Measurements from ENCODE around the gene DTYMK. TPM values are rescaled to one million over a fixed set of nuclear protein-coding genes. Genes with fewer than 3 reads are reported as not detected.

The DTYMK gene
- total RNA-seq, 1 experiment from 2014 or later, result 155 TPM

- Histone ChIP-seq H3K27me3 (ENCODE audit: low read length) (no peaks in the 10 kb centered on the region), H3K9me3 (ENCODE audit: low read length) (no peaks in the 10 kb centered on the region), H3K9me2 (replicated peaks; ENCODE audit: low read length) (no peaks in the 10 kb centered on the region), H4K20me1 (ENCODE audit: low read length) (no peaks in the 10 kb centered on the region), H3K4me1 (ENCODE audit: insufficient read depth, low read length) (no peaks in the 10 kb centered on the region), H3K4me2 (ENCODE audit: low read length) (no peak overlapping the region), H3K27ac (ENCODE audit: low read length) (no peak overlapping the region), H3K9ac (ENCODE audit: low read length) (no peak overlapping the region), H3K79me2 (ENCODE audit: low read length) (no peaks in the 10 kb centered on the region), H2AFZ (ENCODE audit: low read length) (no peak overlapping the region), H3F3A (ENCODE audit: low read length, unreplicated experiment) (no peaks in the 10 kb centered on the region), H3K4me3 (ENCODE audit: low read length) (no peak overlapping the region), H3K36me3 (ENCODE audit: low read depth, low read length) (peaks cover 21% of the 10 kb centered on the region)
- ATAC-seq (no peak), DNase-seq (no peak)
- TF ChIP-seq CTCF (conservative IDR thresholded peaks at IDR 0.05; ENCODE audit: low read depth, low read length) (no peak), EZH2phosphoT487 (IDR thresholded peaks at IDR 0.05; ENCODE audit: borderline replicate concordance, low read length) (no peak), EZH2 (IDR thresholded peaks at IDR 0.05; ENCODE audit: low read length, unreplicated experiment) (no peak)
- intact Hi-C loops (cut with micrococcal nuclease), result no loop called here
- BruUV-seq (replicated peaks), result no TSS peak
- ChIA-PET CTCF (no interaction called here), POLR2A (ENCODE audit: unreplicated experiment) (no interaction called here)
Measured at GRCh38 chr2:241657786-241658254, 28.8 kb downstream of the DTYMK start.

GRCh38 chr2:241656190-241656741, 30.3 kb downstream of the DTYMK start:
- H3K27me3 ChIP-seq (ENCODE audit: low read length), result no peaks in the 10 kb centered on the region
- ChIA-PET CTCF (no interaction called here), POLR2A (ENCODE audit: unreplicated experiment) (no interaction called here)
- no peaks in the 10 kb centered on the region for H3K4me1 ChIP-seq (ENCODE audit: insufficient read depth, low read length)
- H3F3A ChIP-seq (ENCODE audit: low read length, unreplicated experiment), result no peaks in the 10 kb centered on the region
- H3K36me3 ChIP-seq (ENCODE audit: low read depth, low read length), result peaks cover 26% of the 10 kb centered on the region
- intact Hi-C loops (cut with micrococcal nuclease), result no loop called here
- no peak for TF ChIP-seq CTCF (conservative IDR thresholded peaks at IDR 0.05; ENCODE audit: low read depth, low read length)
- no peak for TF ChIP-seq EZH2 (IDR thresholded peaks at IDR 0.05; ENCODE audit: low read length, unreplicated experiment)
- no peak for TF ChIP-seq EZH2phosphoT487 (IDR thresholded peaks at IDR 0.05; ENCODE audit: borderline replicate concordance, low read length)
- H3K4me3 ChIP-seq (ENCODE audit: low read length), result no peak overlapping the region
- H3K9me2 ChIP-seq (replicated peaks; ENCODE audit: low read length), result no peaks in the 10 kb centered on the region
- no peaks in the 10 kb centered on the region for H3K79me2 ChIP-seq (ENCODE audit: low read length)
- ATAC-seq, result no peak
- DNase-seq, result no peak
- no TSS peak for BruUV-seq (replicated peaks)
- H4K20me1 ChIP-seq (ENCODE audit: low read length), result no peaks in the 10 kb centered on the region
- no peak overlapping the region for H3K4me2 ChIP-seq (ENCODE audit: low read length)
- H3K27ac ChIP-seq (ENCODE audit: low read length), result no peak overlapping the region
- no peak overlapping the region for H3K9ac ChIP-seq (ENCODE audit: low read length)
- no peaks in the 10 kb centered on the region for H3K9me3 ChIP-seq (ENCODE audit: low read length)
- no peak overlapping the region for H2AFZ ChIP-seq (ENCODE audit: low read length)

- peaks cover 29% of the 10 kb centered on the region for H3K36me3 ChIP-seq (ENCODE audit: low read depth, low read length)
- H3K27me3 ChIP-seq (ENCODE audit: low read length), result no peaks in the 10 kb centered on the region
- ChIA-PET CTCF (no interaction called here), POLR2A (ENCODE audit: unreplicated experiment) (no interaction called here)
- no peak overlapping the region for H3K9ac ChIP-seq (ENCODE audit: low read length)
- no peak overlapping the region for H2AFZ ChIP-seq (ENCODE audit: low read length)
- H3K27ac ChIP-seq (ENCODE audit: low read length), result no peak overlapping the region
- no peak overlapping the region for H3K4me2 ChIP-seq (ENCODE audit: low read length)
- H3K9me3 ChIP-seq (ENCODE audit: low read length), result no peaks in the 10 kb centered on the region
- DNase-seq, result no peak
- TF ChIP-seq CTCF (conservative IDR thresholded peaks at IDR 0.05; ENCODE audit: low read depth, low read length) (no peak), EZH2 (IDR thresholded peaks at IDR 0.05; ENCODE audit: low read length, unreplicated experiment) (no peak), EZH2phosphoT487 (IDR thresholded peaks at IDR 0.05; ENCODE audit: borderline replicate concordance, low read length) (no peak)
- intact Hi-C loops (cut with micrococcal nuclease), result no loop called here
- H3K4me3 ChIP-seq (ENCODE audit: low read length), result no peak overlapping the region
- ATAC-seq, result no peak
- no TSS peak for BruUV-seq (replicated peaks)
- no peaks in the 10 kb centered on the region for H3K4me1 ChIP-seq (ENCODE audit: insufficient read depth, low read length)
- no peaks in the 10 kb centered on the region for H3F3A ChIP-seq (ENCODE audit: low read length, unreplicated experiment)
- no peaks in the 10 kb centered on the region for H4K20me1 ChIP-seq (ENCODE audit: low read length)
- no peaks in the 10 kb centered on the region for H3K9me2 ChIP-seq (replicated peaks; ENCODE audit: low read length)
- H3K79me2 ChIP-seq (ENCODE audit: low read length), result peaks cover 3% of the 10 kb centered on the region; the same call in 1 of the 2 replicates
Measured at GRCh38 chr2:241655516-241656189, 31.0 kb downstream of the DTYMK start.

All from PC-3 (cell line).